Mucosa of rectum (tissue), 2 donors: ENCODE results near the gene MAFF.

ENCODE experiments used
- H3K27ac ChIP-seq, 2 donors: one replicate each; pipeline ENCODE4 v1.7.0; 2013; ENCODE audit warnings: inconsistent platforms in 2 of 2, low read depth in 2 of 2, low read length in 2 of 2
- H3K27me3 ChIP-seq, 2 donors: one replicate each; pipeline ENCODE4 v1.7.0; 2013; ENCODE audit warnings: low read length in 2 of 2; ENCODE audit not compliant: control insufficient read depth in 2 of 2, insufficient read depth in 2 of 2
- H3K36me3 ChIP-seq, 2 donors: one replicate each; pipeline ENCODE4 v1.7.0; 2013; ENCODE audit warnings: low read length in 2 of 2; ENCODE audit not compliant: control insufficient read depth in 2 of 2, insufficient read depth in 2 of 2
- H3K4me1 ChIP-seq, 2 donors: one replicate each; pipeline ENCODE4 v1.7.0; 2013; ENCODE audit warnings: low read length in 2 of 2, mild to moderate bottlenecking in 1 of 2; ENCODE audit not compliant: control insufficient read depth in 2 of 2, insufficient read depth in 2 of 2
- H3K4me3 ChIP-seq, 2 donors: one replicate each; pipeline ENCODE4 v1.7.0; 2013; ENCODE audit warnings: low read length in 2 of 2
- H3K9ac ChIP-seq, 2 donors: one replicate each; pipeline ENCODE4 v1.7.0; 2013; ENCODE audit warnings: low read length in 2 of 2, low read depth in 1 of 2, mild to moderate bottlenecking in 1 of 2
- H3K9me3 ChIP-seq, 2 donors: one replicate each; pipeline ENCODE4 v1.7.0; 2013; ENCODE audit warnings: low read length in 2 of 2; ENCODE audit not compliant: control insufficient read depth in 2 of 2
- donor health status: healthy.
- donor health status: Normal muscosa, but diverticular disease.

The MAFF gene

GRCh38 chr22:38257181-38257580 lies 55.4 kb downstream of the MAFF start:
- Histone ChIP-seq H3K36me3 (no peaks in the 10 kb centered on the region), H3K9ac (peak overlapping the region; percentile 58 to 69), H3K27me3 (no peaks in the 10 kb centered on the region), H3K4me1 (peaks cover 23 to 24% of the 10 kb centered on the region in 2 donors), H3K4me3 (peak overlapping the region; percentile 6 to 39), H3K27ac (peak overlapping the region; percentile 74 to 86), H3K9me3 (no peaks in the 10 kb centered on the region)

- Histone ChIP-seq H3K9ac (peak overlapping the region; percentile 58 to 69), H3K36me3 (no peaks in the 10 kb centered on the region), H3K4me1 (peaks cover 27 to 29% of the 10 kb centered on the region in 2 donors), H3K27ac (peak overlapping the region; percentile 74 to 86), H3K27me3 (no peaks in the 10 kb centered on the region), H3K4me3 (peak overlapping the region; percentile 6 to 39), H3K9me3 (no peaks in the 10 kb centered on the region)
Measured at GRCh38 chr22:38257650-38258250, 56.0 kb downstream of the MAFF start.

- H3K9ac ChIP-seq: peak overlapping the region in 1 of 2 donors; percentile 50
Measured at GRCh38 chr22:38258895-38259294, 57.1 kb downstream of the MAFF start.

GRCh38 chr22:38259370-38259769 lies 57.6 kb downstream of the MAFF start:
- Histone ChIP-seq H3K9ac (no peak overlapping the region), H3K27me3 (no peaks in the 10 kb centered on the region), H3K36me3 (no peaks in the 10 kb centered on the region), H3K4me3 (no peak overlapping the region), H3K9me3 (no peaks in the 10 kb centered on the region), H3K4me1 (peaks cover 27 to 31% of the 10 kb centered on the region in 2 donors), H3K27ac (peak overlapping the region; percentile 74 to 86)

More at GRCh38 chr22:38258895-38259294, 57.1 kb downstream of the MAFF start:
- H3K27ac ChIP-seq: peak overlapping the region; percentile 74 to 86
- H3K36me3 ChIP-seq: no peaks in the 10 kb centered on the region
- peaks cover 27 to 31% of the 10 kb centered on the region in 2 donors for H3K4me1 ChIP-seq
- no peaks in the 10 kb centered on the region for H3K9me3 ChIP-seq
- no peak overlapping the region for H3K4me3 ChIP-seq
- H3K27me3 ChIP-seq: no peaks in the 10 kb centered on the region

- peak overlapping the region in 1 of 2 donors; percentile 13 for H3K4me3 ChIP-seq
- H3K27me3 ChIP-seq: no peaks in the 10 kb centered on the region
- H3K27ac ChIP-seq: peak overlapping the region; percentile 48 to 74
- H3K36me3 ChIP-seq: no peaks in the 10 kb centered on the region
- H3K9me3 ChIP-seq: no peaks in the 10 kb centered on the region
- peaks cover 30 to 31% of the 10 kb centered on the region in 2 donors for H3K4me1 ChIP-seq
- peak overlapping the region in 1 of 2 donors; percentile 32 for H3K9ac ChIP-seq
Measured at GRCh38 chr22:38260761-38261681, 59.2 kb downstream of the MAFF start.

GRCh38 chr22:38262051-38262795 lies 60.4 kb downstream of the MAFF start:
- Histone ChIP-seq H3K27me3 (no peaks in the 10 kb centered on the region), H3K9ac (peak overlapping the region in 1 of 2 donors; percentile 24), H3K9me3 (no peaks in the 10 kb centered on the region), H3K36me3 (no peaks in the 10 kb centered on the region), H3K4me1 (peaks cover 28 to 33% of the 10 kb centered on the region in 2 donors), H3K27ac (peak overlapping the region; percentile 32 to 74), H3K4me3 (no peak overlapping the region)

GRCh38 chr22:38264322-38264843 lies 62.6 kb downstream of the MAFF start:
- Histone ChIP-seq H3K27ac (no peak overlapping the region), H3K9me3 (no peaks in the 10 kb centered on the region), H3K27me3 (no peaks in the 10 kb centered on the region), H3K9ac (no peak overlapping the region), H3K4me3 (no peak overlapping the region), H3K36me3 (no peaks in the 10 kb centered on the region), H3K4me1 (peaks cover 12 to 17% of the 10 kb centered on the region in 2 donors)
